ENCODE measurements around the gene FGFR2. TPM values are rescaled to one million over a fixed set of nuclear protein-coding genes. Genes with fewer than 3 reads are reported as not detected.

FGFR2 gene
- total RNA-seq, 2 experiments from 2014 or later: 0.14 to 0.22 TPM

GRCh38 chr10:121457729-121458128 lies 140.5 kb downstream of the FGFR2 start:
- Histone ChIP-seq H3K27ac (ENCODE audit: low read depth in 1 of 2, low read length in 2 of 2) (no peak overlapping the region), H3K36me3 (ENCODE audit: insufficient read depth, low read length) (no peaks in the 10 kb centered on the region), H3K4me3 (ENCODE audit: low read length) (no peak overlapping the region), H3K9me3 (ENCODE audit: control insufficient read depth in 1 of 2, insufficient read depth in 1 of 2, low read length in 2 of 2) (peaks cover 0 to 12% of the 10 kb centered on the region in 2 experiments), H3K27me3 (ENCODE audit: control insufficient read depth in 1 of 2, insufficient read depth in 2 of 2, low read length in 2 of 2) (no peaks in the 10 kb centered on the region), H3K4me1 (ENCODE audit: insufficient read depth, low read length) (no peaks in the 10 kb centered on the region)
- ATAC-seq (ENCODE audit: poor library complexity): no peak
- intact Hi-C loops (cut with DNase I, micrococcal nuclease): no loop called here
- ChIA-PET POLR2A (no interaction called here), CTCF (no interaction called here)
- TF ChIP-seq CTCF (IDR thresholded peaks at IDR 0.05): no peak
- no peak for DNase-seq
- H3K27me3 Mint-ChIP-seq: no peaks in the 10 kb centered on the region
- peaks cover under 1% of the 10 kb centered on the region for H3K9me3 Mint-ChIP-seq
- H3K4me1 Mint-ChIP-seq (ENCODE audit: low read depth): no peaks in the 10 kb centered on the region
- no peaks in the 10 kb centered on the region for H3K36me3 Mint-ChIP-seq (ENCODE audit: low read depth)
- no peak overlapping the region for H3K4me3 Mint-ChIP-seq
- H3K27ac Mint-ChIP-seq: no peak overlapping the region

GRCh38 chr10:121455377-121455776 lies 142.9 kb downstream of the FGFR2 start:
- H3K9me3 ChIP-seq (ENCODE audit: control insufficient read depth in 1 of 2, insufficient read depth in 1 of 2, low read length in 2 of 2): peaks cover 0 to 6% of the 10 kb centered on the region in 2 experiments
- Mint-ChIP-seq H3K9me3 (peaks cover 2% of the 10 kb centered on the region), H3K27me3 (no peaks in the 10 kb centered on the region), H3K4me1 (ENCODE audit: low read depth) (no peaks in the 10 kb centered on the region), H3K4me3 (no peak overlapping the region), H3K36me3 (ENCODE audit: low read depth) (no peaks in the 10 kb centered on the region), H3K27ac (no peak overlapping the region)
- ChIA-PET CTCF (no interaction called here), POLR2A (no interaction called here)
- no peak overlapping the region for H3K4me3 ChIP-seq (ENCODE audit: low read length)
- no peaks in the 10 kb centered on the region for H3K27me3 ChIP-seq (ENCODE audit: control insufficient read depth in 1 of 2, insufficient read depth in 2 of 2, low read length in 2 of 2)
- TF ChIP-seq CTCF (IDR thresholded peaks at IDR 0.05): no peak
- DNase-seq: no peak
- intact Hi-C loops (cut with DNase I, micrococcal nuclease): no loop called here
- H3K27ac ChIP-seq (ENCODE audit: low read depth in 1 of 2, low read length in 2 of 2): no peak overlapping the region
- no peaks in the 10 kb centered on the region for H3K4me1 ChIP-seq (ENCODE audit: insufficient read depth, low read length)
- H3K36me3 ChIP-seq (ENCODE audit: insufficient read depth, low read length): no peaks in the 10 kb centered on the region
- no peak for ATAC-seq (ENCODE audit: poor library complexity)

- Histone ChIP-seq H3K4me3 (ENCODE audit: low read length) (no peak overlapping the region), H3K4me1 (ENCODE audit: insufficient read depth, low read length) (no peaks in the 10 kb centered on the region), H3K27me3 (ENCODE audit: control insufficient read depth in 1 of 2, insufficient read depth in 2 of 2, low read length in 2 of 2) (no peaks in the 10 kb centered on the region), H3K27ac (ENCODE audit: low read depth in 1 of 2, low read length in 2 of 2) (no peak overlapping the region), H3K36me3 (ENCODE audit: insufficient read depth, low read length) (no peaks in the 10 kb centered on the region), H3K9me3 (ENCODE audit: control insufficient read depth in 1 of 2, insufficient read depth in 1 of 2, low read length in 2 of 2) (peaks cover 0 to 6% of the 10 kb centered on the region in 2 experiments)
- no peaks in the 10 kb centered on the region for H3K36me3 Mint-ChIP-seq (ENCODE audit: low read depth)
- TF ChIP-seq CTCF (IDR thresholded peaks at IDR 0.05): no peak
- ChIA-PET CTCF (no interaction called here), POLR2A (no interaction called here)
- peaks cover 2% of the 10 kb centered on the region for H3K9me3 Mint-ChIP-seq
- DNase-seq: no peak
- H3K27ac Mint-ChIP-seq: no peak overlapping the region
- no peaks in the 10 kb centered on the region for H3K4me1 Mint-ChIP-seq (ENCODE audit: low read depth)
- intact Hi-C loops (cut with DNase I, micrococcal nuclease): no loop called here
- no peak for ATAC-seq (ENCODE audit: poor library complexity)
- H3K27me3 Mint-ChIP-seq: no peaks in the 10 kb centered on the region
- H3K4me3 Mint-ChIP-seq: no peak overlapping the region
Measured at GRCh38 chr10:121454781-121455180, 143.5 kb downstream of the FGFR2 start.

All from CD4-positive, alpha-beta T cell (primary cell).